Stimulated activated CD8-positive, alpha-beta memory T cell treated with anti-CD3 and anti-CD28 coated beads, Interleukin-7, amount 100 ng/mL, for 48 hours (primary cell): Measurements from ENCODE around the gene BCL11A.
A peak's percentile ranks its signal among the peaks of the same experiment; 100 is the strongest.

ENCODE experiments used
- DNase-seq, 2 donors: peaks; one replicate each; pipeline ENCODE4 v3.0.0-alpha.2; 2020; ENCODE audit warnings: low read depth in 1 of 2; ENCODE audit errors: extremely low read depth in 1 of 2

BCL11A gene

DNA sequence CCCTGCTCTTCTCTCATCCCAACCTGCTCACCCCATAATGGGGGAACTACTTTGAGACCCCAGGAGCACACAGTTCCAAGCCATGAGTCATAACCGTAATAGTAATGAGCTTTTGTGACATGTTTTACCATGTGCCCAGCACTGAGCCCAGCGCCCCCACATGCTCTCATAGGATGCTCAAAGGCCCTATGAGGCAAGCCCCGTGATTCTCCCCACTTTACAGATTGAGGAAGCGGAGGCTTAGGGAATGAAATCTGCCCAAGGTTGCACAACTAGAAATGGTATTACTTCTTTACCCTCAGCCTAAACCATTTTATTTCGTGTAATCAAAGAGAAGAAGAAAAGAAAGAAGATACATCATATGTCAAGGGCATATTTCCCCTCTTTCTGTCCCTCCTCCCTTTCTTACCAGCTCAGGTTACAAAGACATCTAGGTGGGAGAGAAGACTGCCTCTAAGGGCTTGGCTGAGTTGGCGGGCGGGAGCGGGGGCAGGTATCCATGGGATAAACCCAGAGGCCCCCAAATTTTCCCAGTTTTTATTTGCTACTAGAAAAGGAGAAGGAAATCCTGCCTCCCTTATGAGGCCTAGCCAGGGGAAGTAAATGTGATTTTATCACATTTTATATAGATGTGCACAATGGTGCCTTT is 24.2 kb downstream of the BCL11A start:
- DNase-seq, result no peak

DNA sequence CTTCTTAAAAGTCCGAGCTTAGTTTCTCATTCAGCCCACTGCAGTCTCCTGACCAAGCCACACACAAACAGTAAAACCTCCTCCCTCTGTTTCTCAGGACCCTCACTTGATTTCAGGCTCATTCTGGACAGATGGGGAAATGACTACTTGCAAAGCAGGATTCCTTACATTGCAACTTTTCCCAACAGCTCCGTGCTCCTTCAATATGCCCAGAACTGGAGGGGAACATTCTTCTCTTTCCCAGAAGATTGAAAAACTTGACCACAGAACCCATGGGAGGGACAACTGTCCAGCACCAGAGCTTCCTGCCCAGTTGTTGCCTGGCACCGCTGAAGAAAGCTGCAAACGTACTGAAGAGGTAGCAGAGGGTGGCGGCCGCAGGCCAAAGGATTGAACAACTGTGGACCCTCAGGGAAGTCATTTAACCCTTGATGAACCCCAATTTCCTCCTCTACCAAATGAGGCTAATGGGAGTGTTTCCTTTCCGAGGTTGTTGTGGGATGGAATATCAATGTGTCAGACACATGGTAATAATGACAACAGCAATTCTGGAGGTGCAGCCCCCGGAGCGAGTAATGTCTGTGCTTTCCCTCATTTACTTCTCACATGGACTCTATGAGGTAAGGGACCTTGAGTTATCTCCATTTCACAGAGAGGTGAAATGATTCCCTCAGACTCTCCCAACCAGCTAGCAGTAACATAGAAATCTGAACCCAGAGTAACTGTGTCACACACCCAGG is 25.0 kb downstream of the BCL11A start:
- no peak for DNase-seq

DNA sequence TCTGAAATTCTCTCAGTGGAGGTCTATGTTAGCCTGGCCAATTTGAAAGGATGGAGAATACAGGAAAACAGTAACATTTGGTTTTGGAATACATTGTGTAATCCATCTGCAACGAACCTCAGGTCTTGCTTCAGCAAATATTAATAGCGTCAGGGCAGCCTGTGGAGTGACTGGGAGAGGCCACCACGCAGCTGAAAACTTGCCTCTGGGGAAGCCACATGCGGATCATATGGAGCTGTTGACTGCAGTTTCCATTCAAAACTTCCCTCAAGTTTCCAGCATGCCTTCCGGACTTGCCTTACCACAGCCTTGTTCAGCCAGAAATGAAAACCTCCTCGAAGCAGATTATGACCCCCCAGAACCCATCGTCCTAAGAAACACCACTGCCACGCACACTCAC is 25.7 kb downstream of the BCL11A start:
- DNase-seq, result no peak

DNA sequence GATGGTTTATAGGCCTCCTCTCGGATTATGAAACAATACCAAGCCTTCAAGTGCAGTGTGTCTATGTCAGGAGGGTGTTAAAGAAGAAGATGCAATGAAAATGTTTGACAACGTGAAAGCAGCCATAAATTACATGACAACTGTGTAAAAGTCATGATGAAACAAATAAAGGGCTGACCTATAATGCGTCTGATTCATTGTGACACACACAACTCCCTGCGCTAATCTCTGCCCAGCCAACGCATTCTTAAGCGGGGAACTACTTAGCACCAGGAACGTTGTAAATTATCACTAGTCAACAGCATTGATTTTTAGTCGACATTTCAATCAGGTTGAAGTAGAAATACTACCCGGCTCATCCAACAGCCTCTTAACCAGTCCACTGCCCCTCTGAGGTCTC is 26.8 kb downstream of the BCL11A start:
- no peak for DNase-seq

DNA sequence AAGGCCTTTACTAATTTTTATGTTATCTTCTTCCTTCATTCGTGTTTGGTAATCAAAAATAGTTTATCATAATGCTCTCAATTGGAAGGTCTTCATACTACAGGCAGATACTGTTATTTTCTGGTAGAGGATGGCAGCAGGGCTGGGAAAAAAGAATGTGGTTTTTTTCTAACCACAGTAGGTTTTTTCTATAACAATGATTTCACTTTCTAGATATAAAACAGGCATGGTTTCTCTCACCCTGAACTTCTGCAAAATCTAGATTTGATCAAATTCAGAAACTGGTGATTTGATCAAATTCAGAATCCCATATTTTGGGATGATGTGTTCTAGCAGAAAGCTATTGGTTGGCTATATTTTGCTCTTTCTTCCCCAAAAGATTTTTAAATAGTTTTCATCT is 27.6 kb downstream of the BCL11A start:
- DNase-seq, result no peak

DNA sequence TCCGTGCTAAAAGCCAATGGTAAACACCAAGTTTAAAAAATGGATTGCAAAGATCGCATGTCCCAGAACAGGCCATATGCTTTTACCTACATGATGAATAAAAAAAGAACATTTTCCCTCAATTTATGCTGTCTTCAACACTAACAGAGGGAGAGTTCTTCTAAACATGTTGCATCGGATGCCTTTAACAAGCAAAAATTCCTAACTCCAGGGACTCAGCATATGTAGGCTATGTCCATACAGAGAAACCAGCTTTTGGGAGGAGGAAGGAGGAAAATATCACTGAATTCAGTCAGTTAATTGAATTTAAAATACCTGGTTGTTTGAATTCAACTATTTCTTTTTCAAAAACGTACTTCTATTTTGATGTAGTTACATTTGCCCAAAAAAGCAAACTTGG is 28.6 kb downstream of the BCL11A start:
- DNase-seq, result no peak

DNA sequence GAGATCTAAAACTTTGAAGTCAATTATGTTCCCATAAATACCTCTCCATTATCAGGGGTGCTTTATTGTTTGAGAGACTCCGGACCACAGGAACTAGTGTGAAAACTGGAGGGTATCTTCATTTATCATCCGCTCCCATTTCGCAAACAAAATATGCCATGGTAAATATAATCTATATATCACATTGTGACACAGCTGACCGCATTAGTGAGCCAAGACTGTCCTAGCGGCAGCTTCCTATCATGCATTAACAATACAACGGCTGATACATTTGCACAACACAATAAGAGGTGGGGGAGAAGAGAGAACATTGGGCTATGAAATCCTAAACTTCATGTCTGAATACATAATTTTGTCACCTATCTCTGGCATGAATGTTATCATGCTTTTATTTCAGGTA is 29.5 kb downstream of the BCL11A start:
- DNase-seq, result no peak

DNA sequence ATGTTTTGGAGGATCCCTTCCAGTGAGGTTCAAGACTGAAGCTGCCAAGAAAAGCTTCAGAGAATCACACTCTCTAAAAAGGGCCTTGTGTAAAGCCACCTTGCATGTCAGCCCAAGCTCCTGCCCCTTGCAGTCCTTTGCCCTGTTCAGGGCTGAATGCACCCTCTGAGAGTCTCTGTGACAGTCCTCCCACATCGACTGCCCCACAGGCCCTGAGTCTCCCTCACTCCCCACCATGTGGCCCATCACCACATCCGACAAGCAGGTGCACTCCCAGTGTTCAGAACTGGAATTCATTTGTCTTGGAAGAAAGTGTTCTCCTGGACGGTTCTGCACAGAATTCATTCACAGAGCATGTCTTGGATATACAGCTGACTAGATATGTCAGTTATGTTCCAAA is 31.0 kb downstream of the BCL11A start:
- DNase-seq, result no peak

DNA sequence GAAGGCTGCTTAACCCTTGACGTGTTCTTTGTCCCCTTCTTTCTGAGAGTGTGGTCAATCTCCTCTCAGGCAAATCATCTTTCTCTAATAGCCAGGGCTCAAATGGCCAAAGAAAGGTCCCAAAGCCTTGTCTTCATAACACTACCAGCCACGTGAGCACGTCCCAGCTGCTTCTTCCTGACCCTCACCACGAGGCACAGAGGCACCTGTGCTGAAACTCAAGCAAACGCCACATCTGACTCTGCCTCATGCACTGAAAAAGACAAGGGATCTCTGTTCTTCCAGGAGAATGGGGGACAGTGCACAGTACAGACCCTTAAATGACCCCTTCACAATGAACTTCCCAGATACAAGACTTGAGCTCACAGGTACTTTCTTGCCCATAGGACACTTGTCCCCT is 31.8 kb downstream of the BCL11A start:
- no peak for DNase-seq

DNA sequence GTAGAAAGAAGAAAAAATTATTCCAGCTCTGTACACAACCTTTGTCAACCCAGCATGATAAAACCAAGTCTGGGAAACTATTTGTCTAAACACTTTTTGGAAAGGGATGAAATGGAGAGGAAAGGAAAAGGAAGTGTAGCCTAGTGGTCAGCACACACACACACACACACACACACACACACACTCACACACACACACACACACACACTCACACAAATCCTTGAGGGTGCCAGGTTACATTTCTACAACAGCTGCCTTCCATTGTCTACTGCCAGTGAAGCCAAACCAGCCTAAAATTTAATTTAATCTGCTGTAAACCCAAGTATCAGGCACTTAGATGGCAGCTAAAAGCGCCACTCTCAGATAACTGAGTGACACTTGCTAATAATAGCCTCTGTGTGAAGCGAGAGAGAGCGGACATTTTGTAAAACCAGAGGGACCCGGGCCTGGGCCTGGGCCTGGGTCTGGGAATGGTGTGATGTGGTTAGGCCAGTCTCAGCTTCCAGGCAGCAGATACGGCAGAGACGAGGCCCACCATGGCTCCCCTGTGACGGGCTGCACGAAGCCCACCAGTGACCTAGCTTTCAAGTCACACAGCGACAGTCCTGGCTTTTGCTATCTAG is 32.4 kb downstream of the BCL11A start:
- DNase-seq, result no peak

DNA sequence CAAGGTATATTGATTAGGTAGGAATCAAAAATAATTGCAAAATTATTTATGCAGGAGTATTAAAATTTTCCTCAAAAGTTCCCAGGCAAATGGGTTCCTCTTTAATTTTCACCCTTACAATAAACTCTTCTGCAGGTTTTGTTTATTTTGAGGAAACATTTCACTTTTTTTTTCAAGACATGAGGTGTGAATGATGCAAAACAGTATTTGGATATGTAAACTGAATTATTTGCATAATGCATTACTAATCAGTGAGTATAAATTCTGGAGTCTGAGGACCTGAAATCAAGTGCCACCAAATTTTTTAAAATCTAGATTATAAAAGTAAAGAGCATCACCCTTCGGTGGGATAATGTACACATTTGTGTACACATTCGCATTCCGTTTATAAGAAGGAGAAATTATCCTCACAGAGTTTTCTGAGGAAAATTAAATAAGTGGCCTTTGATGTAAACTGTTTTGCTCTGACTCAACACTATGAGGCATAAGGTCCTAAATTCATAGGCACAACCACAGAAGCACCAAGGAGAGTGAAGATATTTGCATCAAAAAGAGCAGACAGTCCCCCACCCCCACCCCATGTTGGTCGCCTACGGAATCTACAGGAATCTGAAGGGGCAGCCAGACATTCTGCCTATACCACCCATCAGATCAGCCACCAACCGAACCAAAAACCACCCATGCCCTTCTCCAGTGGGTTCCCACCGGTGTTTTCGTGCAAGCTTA is 33.1 kb downstream of the BCL11A start:
- no peak for DNase-seq

DNA sequence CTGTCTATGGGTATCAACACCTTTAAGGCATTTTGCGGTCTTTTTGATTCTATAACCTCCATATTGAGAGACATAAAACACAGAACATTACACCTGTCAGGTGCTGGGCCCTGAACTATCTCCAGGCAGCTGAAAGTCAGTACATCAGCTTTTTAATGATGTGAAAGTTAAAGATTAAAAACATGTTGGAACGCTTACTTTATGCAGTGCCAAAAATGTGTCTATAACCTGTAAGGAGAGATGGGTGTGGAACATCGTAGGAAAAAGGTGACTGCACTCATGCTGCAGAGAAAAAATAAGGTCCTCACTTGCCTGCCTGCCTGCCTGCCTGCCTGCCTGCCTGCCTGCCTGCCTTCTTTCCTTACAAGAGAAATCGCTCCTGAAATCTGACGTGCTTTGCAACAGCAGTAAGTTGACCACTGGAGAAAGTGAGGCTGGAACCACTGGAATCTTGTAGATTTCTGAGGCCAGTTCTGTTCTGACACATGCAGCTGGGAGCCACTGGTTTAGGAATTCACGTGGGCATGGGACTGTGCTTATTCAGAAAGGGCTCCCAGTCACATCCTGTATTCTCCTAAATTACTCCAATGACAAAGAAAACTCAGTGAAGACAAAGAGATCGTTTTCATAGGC is 34.1 kb downstream of the BCL11A start:
- DNase-seq, result no peak

DNA sequence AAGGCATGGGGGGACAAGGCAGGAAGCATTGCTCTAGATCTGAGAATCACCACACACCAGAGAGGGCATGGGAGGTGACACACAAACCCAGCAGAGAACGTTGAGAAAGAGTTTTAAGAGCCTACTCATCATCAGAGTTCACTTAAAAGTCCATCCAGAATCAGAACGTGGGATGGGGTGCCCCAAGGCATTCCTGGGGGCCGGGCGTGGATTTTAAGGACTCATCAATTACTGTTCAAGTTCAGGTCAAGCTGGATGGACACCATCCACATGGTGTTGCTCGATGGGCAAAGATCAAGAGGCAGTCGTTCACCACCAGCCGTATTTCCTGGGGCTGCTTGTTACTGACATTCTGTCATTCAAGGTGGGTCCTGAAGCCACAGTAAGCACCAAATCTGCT is 34.9 kb downstream of the BCL11A start:
- no peak for DNase-seq

DNA sequence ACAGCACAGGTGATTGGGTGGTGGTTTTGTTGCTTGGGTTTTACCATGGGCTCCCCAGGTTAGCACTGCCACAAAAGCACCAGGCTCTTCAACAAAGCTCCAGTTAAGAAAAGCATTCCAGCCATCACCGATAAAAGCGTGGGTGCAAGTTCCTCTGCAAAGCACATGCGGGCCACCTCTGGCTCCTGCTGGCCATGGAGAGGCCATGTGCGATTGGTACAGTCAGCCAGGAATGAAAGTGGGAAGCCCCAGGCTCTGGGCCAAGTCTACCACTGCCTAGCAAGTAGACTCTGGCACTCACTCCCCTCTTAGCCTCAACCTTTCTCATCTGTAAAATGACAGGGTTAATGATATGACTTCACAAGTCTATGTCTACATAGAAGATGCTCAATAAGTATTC is 36.0 kb downstream of the BCL11A start:
- DNase-seq, result no peak

DNA sequence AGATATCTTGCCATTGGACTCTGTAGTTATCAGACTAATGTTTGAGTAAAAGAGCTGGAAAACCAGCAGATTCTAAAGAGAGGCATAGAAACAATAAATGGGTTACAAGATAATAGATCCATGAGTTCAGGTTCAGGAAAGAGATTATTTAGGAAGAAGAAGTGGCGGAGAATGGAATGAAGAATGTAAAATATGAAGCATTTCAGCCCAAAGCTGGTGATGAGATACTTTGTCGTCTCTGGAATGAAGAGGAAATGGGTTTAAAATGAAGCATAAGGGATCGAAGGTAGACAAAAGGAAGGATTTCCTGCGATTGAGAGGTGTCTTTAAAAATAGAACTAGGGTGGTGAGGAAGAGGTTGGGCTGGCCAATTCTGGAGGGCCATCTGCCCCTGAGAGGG is 36.6 kb downstream of the BCL11A start:
- DNase-seq, result no peak

DNA sequence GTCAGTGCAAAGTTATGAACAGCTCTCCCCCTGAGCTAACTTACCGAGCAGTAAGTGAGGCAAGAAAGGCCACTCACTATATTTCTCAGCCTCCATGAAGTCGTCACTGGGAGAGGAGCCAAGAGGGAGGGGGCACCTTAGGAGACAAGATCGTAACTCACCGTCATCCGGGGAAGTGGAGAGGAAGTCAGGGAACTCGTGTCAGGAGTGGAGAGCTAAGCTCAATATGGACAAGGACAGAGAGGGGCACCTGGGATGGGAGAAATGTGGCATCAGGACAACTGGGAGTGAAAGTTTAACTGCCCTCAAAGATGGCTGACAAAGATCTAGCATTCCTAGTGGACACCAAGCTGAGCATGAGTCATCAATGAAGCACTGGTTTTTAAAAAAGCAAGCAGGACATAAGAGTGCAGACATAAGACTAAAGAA is 37.1 kb downstream of the BCL11A start:
- DNase-seq, result no peak

DNA sequence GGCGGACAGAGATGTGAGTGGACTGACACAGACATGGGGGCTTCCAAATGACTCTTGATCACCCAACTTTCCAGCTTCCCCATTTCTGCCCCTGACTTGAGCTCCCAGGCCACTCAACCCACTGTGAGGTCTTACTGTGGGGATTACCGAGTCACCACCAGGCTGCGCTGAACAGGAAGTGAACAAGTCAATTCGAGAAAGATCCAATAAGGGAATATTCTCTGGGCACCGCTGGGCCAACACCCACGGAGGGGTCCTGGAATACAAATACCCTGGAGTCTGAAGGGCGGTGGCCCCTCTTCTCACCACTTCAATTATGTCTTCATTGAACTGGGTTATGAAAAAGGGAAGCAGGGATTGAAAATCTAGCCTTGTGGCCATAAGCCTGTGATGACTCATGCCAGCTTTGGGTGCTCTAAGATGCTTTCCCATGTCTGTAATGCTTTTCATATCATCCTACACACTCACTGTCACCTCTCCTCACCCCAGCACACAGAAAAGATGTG is 37.7 kb downstream of the BCL11A start:
- peak; percentile 3 to 13 for DNase-seq

DNA sequence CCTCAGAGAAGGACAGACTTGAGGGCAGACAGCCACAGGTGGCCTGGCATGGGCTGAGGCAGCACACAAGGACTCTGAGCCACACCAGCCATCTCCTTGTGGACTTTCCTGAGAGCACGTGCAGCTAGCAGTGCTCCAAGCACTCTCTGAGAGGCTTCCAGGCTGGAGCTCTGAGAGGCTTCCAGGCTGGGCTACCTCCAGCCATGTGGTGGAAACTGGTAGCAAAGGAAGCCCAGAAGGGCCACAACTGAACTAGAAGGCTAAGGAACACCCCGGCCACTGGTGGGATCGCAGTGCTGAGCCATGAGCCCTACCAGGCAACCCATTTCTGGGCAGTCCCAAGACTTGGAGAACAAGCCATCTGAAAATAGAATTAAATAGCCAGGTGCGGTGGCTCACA is 39.5 kb downstream of the BCL11A start:
- no peak for DNase-seq

DNA sequence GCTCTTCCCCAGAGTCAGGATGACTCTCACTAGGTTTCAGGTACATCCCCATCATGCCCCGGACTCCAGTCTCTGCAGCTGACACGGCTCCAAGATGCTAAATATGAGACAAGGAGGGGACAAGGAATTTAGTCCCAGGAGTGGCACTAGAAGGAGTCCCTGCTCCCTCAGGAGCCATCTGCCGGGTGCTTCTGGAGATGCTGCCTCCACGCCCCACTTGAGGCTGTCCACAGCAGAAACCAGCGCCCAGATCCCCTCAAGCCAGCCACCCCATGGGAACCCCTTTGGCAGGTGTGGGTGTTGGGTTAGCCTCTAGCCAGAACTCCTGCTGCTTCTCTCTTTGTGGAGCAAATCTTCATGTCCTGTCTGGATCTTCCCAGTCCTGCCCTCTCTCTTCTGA is 40.3 kb downstream of the BCL11A start:
- no peak for DNase-seq

DNA sequence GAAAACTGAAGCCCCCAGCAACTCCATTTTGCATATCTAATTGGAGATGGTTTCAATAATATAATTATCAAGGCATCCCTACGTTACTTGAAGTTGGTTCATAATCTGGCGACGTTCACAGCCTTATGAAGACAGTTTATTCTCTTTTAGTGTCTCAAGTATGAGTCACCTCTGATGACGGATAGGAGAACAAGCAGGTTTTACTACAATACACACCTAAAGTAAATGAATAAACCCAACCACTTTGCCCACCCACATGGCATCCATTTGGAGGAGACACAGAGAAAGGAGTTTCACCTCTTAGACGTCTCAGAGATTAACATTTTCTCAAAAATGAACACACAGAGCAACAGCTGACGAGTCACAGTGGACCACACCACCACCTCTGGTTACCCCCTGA is 40.8 kb downstream of the BCL11A start:
- no peak for DNase-seq

DNA sequence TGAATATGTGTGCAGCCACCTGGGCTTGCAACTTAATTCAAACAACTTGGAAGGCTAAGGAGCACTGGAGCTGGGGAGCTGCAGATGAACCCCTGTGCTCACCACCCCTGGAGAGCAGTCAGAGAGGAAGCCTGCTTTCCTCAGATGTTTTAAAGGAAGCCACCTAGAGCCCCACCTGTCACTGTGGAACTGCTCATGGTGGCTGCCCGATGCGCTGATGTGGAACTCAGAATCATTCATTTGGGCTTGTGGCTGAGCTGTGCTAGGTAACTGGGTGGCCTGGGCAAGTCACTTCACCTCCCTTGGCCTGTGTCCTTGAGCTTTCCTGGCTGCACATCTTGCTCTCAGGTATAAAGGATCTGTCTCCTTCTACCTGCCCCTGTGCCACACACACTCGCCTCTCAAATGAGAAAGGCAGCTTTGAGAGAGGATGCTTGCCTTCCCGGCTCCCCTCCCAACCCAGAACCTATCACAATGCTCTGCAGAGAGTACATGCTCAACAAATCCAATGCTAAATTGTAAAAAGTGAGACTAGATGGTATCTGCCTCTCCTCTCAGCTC is 41.3 kb downstream of the BCL11A start:
- DNase-seq, result no peak
